Measurements from ENCODE around the gene RSRC1.
"Not testable (repeated sequence)": the region's sequence is repeated elsewhere in the genome, so short reads cannot be mapped to it uniquely, and the experiment has no call there.

Gene RSRC1

GRCh38 chr3:158329696-158330441, 220.0 kb downstream of the RSRC1 start:
- not testable (repeated sequence) for DNase-seq (ENCODE audit: low read depth)

GRCh38 chr3:158330870-158331269, 221.0 kb downstream of the RSRC1 start:
- no peak for DNase-seq (ENCODE audit: low read depth)

GRCh38 chr3:158333736-158334135, 223.8 kb downstream of the RSRC1 start:
- DNase-seq (ENCODE audit: low read depth): no peak

- DNase-seq (ENCODE audit: low read depth): no peak
Observed at GRCh38 chr3:158337110-158337509, 227.2 kb downstream of the RSRC1 start.

- DNase-seq (ENCODE audit: low read depth): no peak
Observed at GRCh38 chr3:158339638-158340037, 229.7 kb downstream of the RSRC1 start.

- not testable (repeated sequence) for DNase-seq (ENCODE audit: low read depth)
Observed at GRCh38 chr3:158340951-158341350, 231.1 kb downstream of the RSRC1 start.

- DNase-seq (ENCODE audit: low read depth): no peak
Observed at GRCh38 chr3:158347966-158348365, 238.1 kb downstream of the RSRC1 start.

- DNase-seq (ENCODE audit: low read depth): no peak
Observed at GRCh38 chr3:158350971-158351370, 241.1 kb downstream of the RSRC1 start.

GRCh38 chr3:158352551-158352950, 242.7 kb downstream of the RSRC1 start:
- no peak for DNase-seq (ENCODE audit: low read depth)

- no peak for DNase-seq (ENCODE audit: low read depth)
Observed at GRCh38 chr3:158354713-158355112, 244.8 kb downstream of the RSRC1 start.

GRCh38 chr3:158355623-158356588, 246.0 kb downstream of the RSRC1 start:
- DNase-seq (ENCODE audit: low read depth): no peak

- DNase-seq (ENCODE audit: low read depth): no peak
Observed at GRCh38 chr3:158359339-158359738, 249.4 kb downstream of the RSRC1 start.

- no peak for DNase-seq (ENCODE audit: low read depth)
Observed at GRCh38 chr3:158360756-158361448, 251.0 kb downstream of the RSRC1 start.

- DNase-seq (ENCODE audit: low read depth): no peak
Observed at GRCh38 chr3:158368271-158368670, 258.4 kb downstream of the RSRC1 start.

GRCh38 chr3:158369279-158369678, 259.4 kb downstream of the RSRC1 start:
- no peak for DNase-seq (ENCODE audit: low read depth)

- no peak for DNase-seq (ENCODE audit: low read depth)
Observed at GRCh38 chr3:158379517-158379916, 269.6 kb downstream of the RSRC1 start.

- no peak for DNase-seq (ENCODE audit: low read depth)
Observed at GRCh38 chr3:158381262-158381868, 271.5 kb downstream of the RSRC1 start.

- DNase-seq (ENCODE audit: low read depth): no peak
Observed at GRCh38 chr3:158382479-158382878, 272.6 kb downstream of the RSRC1 start.

GRCh38 chr3:158384019-158384418, 274.1 kb downstream of the RSRC1 start:
- DNase-seq (ENCODE audit: low read depth): no peak

GRCh38 chr3:158395421-158395820, 285.5 kb downstream of the RSRC1 start:
- DNase-seq (ENCODE audit: low read depth): no peak

GRCh38 chr3:158402590-158402989, 292.7 kb downstream of the RSRC1 start:
- no peak for DNase-seq (ENCODE audit: low read depth)

- no peak for DNase-seq (ENCODE audit: low read depth)
Observed at GRCh38 chr3:158403013-158403412, 293.1 kb downstream of the RSRC1 start.
